Skin of body (tissue), 2 donors: ENCODE measurements around the gene SART3. TPM values are rescaled to one million over a fixed set of nuclear protein-coding genes. Genes with fewer than 3 reads are reported as not detected.

Experiments
- DNase-seq: peaks from one replicate; lab custom pipeline; 2025; lab: John Stamatoyannopoulos, UW
- total RNA-seq: library from RNA; depleted of rRNA; stranded (reverse); fragments of >200 nt; gene quantifications from one replicate; pipeline ENCODE4 v1.2.3, GENCODE V29; 2014

SART3 gene
- total RNA-seq, 1 donor from 2014 or later = 88.6 TPM

DNA sequence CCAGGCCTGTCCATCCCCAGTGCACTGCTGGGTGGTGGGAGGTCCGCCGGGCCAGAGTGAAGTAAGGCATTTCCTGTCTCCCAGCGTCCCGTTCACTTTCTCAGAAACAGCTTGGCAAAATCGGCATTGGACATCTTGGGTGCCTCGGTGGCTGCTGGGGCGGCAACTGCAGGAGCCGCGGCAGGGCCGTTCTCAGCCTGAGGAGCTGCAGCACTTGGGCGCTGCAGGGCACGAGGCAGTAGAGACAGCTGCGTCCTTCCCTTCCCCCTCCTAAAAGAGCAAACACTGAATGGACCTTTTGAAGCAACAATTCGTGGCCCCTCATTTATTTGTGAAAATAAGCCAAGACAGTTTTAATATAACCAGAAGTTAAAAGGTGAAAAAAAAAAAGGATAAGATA is 37.6 kb downstream of the SART3 start:
- DNase-seq = no peak

DNA sequence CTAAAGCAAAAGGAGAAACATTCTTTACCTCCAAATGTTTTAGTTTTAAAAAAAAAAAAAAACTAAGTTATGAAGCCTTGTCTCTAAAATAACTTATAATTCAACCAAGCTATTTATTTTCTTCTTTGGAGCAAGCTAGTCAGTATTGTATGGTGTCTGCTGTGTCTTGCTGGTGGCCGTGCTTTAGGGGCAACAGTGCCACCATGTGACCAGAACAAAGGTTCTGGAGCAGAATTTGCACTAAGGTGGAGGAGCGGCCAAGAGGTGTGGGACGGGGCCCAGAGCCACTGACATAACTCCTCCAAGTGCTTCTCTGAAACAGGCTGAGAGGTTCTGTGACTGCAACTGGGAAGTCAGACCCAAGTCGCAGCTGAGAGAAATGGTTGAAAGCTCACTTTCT is 41.4 kb downstream of the SART3 start:
- DNase-seq = no peak

DNA sequence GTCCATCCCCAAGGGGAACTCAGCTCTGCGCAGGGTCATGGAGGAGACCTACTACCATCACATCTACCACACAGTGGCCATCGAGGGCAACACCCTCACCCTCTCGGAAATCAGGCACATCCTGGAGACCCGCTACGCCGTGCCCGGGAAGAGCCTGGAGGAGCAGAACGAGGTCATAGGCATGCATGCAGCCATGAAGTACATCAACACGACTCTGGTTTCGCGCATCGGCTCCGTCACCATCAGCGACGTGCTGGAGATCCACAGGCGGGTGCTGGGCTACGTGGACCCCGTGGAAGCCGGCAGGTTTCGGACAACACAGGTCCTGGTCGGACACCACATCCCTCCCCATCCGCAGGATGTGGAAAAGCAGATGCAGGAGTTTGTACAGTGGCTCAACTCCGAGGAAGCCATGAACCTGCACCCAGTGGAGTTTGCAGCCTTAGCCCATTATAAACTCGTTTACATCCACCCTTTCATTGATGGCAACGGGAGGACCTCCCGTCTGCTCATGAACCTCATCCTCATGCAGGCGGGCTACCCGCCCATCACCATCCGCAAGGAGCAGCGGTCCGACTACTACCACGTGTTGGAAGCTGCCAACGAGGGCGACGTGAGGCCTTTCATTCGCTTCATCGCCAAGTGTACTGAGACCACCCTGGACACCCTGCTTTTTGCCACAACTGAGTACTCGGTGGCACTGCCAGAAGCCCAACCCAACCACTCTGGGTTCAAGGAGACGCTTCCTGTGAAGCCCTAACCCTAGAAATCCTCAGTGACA is 42.1 kb downstream of the SART3 start:
- no peak for DNase-seq

DNA sequence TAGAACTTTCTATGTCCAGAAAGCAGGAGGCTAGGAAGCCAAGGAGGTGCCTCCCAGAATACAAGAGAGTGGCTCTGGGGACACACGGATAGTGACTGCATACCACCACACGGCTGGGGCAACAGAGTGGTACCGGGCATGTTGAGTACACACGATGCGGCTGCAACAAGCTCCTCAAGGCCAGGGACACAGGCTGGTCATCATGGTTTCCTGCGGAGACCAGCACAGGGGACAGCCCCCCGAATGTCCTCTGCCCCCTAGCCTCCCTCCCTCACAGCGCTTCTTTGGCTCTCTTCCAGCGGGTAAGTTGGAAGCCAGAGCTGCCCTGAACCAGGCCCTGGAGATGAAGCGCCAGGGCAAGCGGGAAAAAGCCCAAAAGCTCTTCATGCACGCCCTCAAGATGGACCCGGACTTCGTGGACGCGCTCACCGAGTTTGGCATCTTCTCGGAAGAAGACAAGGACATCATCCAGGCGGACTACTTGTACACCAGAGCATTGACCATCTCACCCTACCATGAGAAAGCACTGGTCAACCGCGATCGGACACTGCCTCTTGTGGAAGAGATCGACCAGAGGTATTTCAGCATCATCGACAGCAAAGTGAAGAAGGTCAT is 42.8 kb downstream of the SART3 start:
- no peak for DNase-seq

DNA sequence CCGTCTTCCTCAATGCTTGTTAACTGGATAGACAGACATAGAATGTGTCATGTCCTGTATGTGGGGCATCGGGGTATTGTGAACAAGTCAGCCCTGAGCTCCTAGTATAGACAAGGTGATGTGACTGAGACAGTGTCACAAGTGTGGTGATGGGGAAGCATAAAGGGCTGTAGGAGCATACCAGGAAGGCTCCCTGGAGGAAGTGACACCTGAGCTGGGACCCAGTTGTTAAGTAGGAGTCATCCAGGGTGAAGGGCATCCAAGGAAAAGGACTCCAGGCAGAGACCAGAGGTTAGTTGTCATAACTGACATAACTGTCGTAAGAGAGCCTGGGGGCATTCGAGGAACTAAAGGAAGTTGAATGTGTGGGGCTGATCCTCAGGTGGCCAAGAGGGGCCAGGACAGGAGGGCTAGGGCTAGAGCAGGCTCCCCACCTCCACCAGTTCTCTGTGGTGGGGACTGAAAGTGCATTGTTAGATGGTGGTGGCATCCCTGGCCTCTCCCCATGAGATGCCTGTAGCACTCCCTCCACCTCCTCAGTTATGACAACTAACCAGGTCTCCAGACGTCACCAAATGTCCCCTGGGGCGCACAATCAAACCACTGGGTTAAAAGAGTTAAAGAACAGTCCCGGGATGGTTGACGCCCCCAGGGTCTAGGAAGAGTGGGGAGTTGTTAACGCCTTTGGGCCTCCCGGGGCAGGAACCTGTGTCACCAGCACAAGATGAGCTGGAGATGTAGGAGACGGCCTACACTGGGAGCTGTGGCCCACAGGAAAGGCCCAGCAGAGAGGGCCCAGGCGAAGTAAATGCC is 43.5 kb downstream of the SART3 start:
- DNase-seq = no peak

DNA sequence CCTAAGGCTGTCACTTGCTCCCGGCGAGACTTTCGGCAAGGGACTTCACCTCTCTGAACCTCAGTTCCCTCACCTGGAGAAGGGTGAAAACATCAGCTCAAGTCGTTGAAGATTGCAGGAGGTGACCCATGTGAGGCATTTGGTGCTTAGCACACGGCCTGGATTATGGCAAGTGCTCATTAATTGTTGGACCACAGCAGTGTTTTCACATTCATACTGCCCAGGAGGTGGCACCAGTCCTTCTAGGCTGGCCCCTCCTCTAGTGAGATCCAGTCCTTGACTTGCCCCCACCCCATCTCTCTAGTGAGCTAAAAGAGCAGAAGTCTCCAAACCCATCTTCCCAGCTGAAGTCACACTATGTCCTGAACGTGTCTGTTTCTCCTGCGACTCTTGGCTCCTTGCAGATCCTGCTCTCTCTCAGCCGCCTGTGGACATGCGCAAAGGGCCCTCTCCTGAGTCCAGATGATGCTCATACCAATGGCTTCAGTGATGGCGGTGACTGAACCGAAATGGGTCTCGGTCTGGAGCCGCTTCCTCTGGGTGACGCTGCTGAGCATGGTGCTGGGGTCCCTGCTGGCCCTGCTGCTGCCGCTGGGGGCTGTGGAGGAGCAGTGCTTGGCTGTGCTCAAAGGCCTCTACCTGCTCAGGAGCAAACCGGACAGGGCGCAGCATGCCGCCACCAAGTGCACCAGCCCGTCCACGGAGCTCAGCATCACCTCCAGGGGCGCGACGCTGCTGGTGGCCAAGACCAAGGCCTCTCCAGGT is 44.3 kb downstream of the SART3 start:
- no peak for DNase-seq

DNA sequence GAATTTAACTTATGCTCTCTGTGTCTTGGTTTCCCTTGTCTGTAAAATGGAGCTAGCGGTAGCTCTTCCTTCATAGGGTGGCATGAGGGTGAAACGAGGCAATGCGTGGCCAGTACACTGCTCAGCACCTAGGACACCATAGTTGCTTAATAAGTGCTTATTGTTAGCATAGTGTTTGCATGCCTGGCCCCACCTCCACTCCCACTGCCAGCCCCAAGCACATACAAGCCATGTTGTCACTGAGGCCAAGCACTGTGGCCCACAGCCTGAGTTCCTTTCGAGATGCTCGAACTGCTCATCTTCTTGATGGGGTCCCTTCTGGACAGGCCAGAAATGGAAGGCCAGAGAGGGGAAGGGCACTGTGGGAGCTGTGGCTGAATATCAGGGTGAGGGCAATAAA is 45.1 kb downstream of the SART3 start:
- DNase-seq = no peak

DNA sequence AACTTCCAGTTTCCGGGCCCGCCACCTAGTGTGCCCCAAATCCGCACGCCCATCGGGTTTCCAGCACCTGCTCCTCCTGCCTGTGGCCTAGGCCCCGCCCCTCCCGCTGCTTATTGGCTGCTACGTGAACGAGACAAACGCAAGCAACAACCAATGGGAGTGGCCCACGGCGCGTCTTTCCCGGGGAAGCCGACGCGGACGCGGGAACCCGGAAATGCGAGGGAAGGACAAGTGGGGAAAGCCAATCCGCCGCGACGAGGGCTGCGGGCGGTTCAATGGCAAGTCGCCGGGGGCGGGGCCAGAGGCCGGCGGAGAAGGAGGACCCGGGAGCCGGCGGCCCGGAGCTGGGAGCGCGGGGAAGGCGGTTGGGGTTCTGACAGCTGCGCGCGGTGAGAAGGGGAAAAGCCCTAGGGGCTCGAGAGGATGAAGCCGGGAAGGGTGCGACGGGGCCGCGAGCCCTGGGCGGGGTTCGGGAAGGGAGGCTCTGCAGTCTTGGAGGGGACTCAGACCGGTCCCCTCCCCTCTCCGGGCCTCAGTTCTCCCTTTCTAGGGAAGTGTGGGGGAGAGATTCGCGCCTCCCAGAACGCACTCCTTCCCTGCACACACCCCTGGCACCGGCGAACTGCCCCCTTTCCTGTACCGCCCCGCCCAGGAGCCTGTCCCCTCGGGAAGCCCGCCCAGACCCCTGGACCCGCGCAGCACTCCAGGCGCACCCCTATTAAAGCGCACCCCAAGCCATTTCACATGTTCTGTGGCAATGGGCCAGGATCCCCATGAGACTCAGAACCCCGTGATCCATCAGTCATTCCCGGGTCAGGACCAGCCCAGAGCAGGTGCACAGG is 45.8 kb downstream of the SART3 start, which contains the start of gene FICD:
Gene FICD (plus strand): TSS at position 305 of the 842 bp plus-strand sequence. CDS start 1,696 bp downstream, outside the sequence.
- DNase-seq = peak; percentile 98

DNA sequence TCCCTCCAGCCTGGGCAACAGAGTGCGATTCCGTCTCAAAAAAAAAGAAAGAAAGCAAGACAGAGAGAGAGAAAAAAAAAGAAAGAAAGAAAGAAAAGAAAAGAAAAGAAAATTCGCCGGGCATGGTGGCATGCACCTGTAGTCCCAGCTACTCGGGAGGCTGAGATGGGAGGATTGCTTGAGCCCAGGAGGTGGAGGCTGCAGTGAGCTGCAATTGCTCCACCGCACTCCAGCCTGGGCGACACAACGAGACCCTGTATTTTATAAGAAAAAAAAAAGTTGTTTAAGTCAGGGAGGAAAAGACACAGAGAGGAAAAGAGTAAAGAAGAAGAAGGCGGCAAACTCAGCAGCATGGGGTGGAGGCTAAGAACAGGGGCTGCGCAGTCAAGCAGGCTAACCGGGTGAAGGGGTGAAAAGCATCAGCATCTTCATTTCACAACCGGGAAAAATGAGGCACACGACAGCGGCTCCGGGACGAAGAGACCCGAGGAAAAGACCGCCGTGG is 46.5 kb downstream of the SART3 start:
- no peak for DNase-seq

DNA sequence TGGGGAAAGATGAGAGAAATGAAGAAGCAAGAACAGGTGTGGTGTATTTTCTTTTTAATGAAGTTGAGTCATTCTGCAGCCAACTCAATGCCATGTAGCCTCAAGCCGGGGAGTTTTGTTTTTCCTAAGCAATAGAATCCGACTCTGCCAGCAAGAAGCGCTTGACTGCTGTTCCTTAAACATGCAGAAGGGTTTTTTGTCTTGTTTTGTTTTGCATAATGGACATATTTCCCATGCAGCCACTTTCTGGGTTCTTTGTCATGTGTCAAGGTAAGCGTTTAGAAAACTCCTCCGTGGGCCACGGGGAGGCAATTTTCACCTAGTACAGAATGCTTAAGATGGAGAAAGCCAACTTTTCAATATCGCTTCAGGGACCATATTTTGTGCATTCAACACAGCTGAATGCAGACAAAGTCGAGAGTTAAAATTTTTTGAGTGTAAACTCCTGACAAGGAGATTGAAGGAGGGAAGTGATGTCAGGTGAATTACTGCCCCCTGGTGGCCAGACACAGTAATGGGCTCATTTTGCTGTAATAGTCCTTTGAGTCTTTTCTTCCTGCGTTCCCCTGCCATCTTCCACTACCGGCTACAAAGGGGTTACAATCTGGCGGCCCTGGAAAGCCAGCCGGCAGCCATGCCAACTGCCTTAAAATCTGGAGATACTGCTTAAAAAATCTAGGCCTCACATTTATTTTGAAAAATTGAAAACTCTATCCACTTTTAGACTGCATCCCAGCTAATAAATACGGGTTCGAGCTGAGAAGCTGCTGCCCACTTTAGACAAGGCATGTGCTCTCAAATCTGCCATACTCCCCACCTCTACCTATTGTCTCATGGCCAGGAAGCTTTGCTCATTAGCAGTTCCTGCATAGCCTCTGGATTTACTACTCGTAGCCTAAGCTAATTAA is 49.1 kb downstream of the SART3 start:
- peak; percentile 74 for DNase-seq

DNA sequence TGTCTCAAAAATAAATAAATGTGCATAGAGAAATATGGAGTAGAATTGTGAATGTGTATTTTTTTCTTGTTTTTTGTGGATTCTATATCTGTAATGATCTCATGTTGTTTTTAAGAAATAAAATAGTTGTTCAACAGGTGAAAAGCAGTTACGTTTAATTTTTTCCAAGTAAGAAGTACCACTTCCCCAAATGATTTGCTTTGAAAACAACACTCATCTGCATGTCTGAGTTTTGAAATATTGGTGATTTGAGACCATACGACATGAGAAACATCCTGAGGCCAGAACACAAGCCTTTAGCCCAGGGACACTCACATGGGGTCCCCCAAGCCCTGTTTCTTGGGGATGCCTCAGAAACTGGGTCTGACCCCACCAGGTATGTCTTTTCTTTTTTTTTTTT is 50.1 kb downstream of the SART3 start:
- no peak for DNase-seq

DNA sequence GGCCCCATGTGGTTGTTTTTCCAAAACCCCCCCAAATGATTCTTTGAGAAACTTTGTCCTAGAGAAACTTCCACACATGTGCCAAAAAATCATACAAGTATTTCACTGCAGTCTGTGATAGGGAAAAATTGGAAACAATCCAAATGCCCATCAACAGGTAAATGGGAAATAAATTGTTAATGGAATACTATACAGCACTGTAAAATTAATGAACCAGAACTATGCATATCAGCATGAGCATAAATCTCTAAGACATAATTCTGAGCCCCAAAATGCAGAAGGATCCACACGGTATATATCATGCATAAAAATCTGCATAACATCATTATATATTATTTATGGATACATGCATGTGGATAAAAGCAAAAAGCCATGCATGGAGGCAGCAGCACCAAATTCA is 51.2 kb downstream of the SART3 start:
- DNase-seq = no peak

DNA sequence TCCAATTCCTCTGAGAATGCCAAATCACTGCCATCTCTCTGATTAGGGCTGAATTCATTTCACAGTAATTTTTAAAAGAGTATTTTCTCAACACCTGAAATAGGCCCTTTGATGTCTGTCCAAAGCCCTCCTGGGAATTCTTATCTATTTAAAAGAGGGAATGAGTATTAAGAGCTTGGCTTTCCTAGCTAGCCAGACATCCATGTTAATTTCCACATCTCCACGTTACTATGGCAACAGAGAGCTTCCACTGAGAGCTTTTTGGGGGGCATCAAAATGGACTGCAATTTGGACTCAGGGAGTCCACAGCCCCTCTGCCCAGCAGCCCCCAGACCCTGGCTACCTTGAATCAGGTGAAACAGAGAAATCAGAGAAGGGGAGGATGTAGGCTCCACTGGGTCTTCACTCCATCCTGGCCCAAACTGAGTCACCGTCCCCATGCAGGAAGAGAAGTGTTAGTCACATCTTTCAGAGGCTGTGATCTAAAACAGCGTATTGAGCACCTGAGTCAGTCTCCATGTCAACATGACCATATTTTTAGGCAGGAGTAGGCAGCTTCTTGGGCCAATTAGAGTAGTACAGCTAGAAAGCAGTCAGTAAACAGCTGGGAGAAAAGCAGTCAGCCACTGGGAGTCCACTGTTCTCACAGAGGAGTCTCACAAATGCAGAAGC is 52.9 kb downstream of the SART3 start:
- no peak for DNase-seq

DNA sequence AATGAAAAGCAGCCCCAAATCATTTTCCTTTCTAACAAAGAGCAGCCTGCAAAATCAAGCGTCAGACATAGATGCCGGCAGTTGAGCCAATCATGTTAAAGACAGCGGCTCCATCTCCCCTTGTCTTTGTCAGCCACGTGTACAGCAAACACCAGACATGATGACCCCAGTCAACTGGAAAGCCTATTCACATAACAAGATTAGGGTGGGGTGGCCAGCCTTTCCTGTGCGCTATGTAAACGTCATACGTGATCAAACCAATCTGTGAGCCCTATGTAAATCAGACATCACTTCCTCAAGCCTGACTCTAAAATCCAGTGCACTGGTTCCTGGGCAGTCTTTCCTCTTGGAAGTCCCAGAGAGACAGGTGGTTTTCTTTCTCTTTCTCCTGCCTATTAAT is 55.8 kb downstream of the SART3 start:
- no peak for DNase-seq

DNA sequence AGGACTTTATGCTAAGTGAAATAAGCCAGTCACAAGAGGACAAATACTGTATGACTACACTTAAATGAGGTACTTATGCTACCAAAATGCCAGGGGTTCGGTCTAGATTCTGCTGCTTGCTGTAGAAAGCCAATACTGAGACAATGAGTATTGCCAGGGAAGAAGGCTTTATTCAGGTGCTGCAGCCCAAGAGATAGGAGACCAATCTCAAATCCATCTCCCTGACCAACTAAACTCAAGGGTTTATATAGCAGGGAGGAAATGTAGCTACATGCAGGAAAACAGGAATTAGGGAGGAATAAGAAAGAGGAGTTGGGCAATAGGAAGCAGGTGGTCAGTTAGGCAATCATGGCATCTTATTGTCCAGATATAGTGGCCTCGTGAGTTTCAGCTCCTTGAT is 58.1 kb downstream of the SART3 start:
- no peak for DNase-seq

DNA sequence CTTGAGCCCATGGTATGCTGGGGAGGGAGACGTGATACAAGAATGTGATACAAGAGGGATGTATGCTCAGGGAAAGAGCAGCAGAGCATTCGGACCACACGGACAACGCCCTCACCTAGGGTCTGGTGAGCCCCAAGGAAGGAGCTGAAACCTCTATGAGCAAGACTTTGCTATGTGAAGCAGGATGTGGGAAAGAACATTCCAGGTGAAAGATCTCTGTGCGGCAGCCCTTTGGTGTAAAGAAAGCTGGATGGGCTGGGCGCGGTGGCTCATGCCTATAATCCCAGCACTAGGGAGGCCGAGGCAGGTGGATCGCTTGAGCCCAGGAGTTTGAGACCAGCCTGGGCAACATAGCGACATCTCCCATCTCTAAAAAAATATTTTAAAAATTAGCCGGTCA is 62.8 kb downstream of the SART3 start:
- DNase-seq = no peak

DNA sequence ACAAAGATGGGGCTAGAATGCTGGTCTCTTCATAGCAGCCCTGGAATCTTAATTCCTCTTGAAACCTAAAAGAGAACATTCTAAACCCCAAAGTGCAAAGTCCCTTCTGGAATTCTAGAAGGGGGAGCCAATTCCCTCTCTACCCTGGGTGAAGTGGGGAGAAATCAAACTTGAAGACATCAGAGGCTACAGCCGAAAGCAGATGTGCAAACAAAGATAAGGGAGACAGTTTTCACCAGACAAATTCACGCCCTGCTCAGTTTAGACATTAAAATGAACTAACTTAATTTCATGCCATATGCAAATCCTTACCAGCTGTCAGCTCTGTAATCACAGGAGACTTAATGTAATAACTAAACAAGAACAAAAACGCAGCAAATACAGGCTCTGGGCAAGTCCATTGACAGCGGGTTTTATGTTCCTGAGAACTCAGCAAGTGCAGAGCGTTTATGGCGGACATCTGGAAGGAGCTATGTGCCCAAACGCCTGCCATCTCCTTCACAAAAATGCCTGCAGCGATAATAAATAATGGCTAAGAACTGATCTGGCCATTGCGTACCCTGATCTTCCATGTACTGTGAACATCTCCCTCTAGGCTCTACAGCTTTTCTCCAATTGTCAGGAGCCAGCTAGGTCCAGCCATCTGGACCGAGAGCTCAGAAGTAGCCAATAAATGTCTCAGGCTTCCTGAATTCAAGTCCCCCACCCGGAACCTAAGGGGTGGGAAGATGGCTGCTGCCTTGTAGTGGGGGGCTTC is 65.0 kb downstream of the SART3 start:
- peak; percentile 8 for DNase-seq

DNA sequence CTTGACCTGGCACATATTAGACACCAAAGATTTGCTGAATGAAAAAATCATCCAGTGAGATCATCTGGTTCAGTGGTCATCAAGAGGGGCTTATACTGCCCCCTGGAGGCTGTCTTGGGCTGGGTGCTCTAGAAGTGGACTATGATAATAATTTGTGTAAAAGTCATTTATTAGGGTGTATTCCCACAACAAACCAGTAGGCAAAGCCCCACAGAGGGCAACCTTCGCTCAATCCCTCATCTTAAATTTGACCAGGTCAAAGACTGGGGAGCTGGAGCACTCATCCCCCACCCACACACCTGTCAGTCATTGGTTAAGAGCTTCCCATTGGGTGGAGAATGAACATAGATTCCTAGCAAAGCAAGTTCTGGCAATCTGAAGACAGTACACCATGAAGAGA is 65.9 kb downstream of the SART3 start:
- DNase-seq = no peak
